ENCODE results near the gene SMIM24. TPM values are rescaled to one million over a fixed set of nuclear protein-coding genes. Genes with fewer than 3 reads are reported as not detected.

The SMIM24 gene
- total and polyA plus RNA-seq, 9 of the 15 experiments (the other 6 are each of a cell fraction or from before 2014, with no cell fraction given): 0.45 to 12.3 (median 1.4) TPM; not detected in 1

- TF ChIP-seq PCBP1 (IDR thresholded peaks at IDR 0.05; ENCODE audit: low read depth, low read length, poor library complexity, severe bottlenecking) (no peak), BDP1 (IDR thresholded peaks at IDR 0.05; ENCODE audit: insufficient read depth, insufficient read length) (no peak), ILK (tag; IDR thresholded peaks at IDR 0.05; ENCODE audit: borderline replicate concordance, low read depth) (no peak), RBM25 (IDR thresholded peaks at IDR 0.05; ENCODE audit: low read depth, low read length, severe bottlenecking) (peak; percentile 47), SAFB2 (IDR thresholded peaks at IDR 0.05; ENCODE audit: borderline replicate concordance, low read depth, low read length, severe bottlenecking) (no peak), ZFP36 (IDR thresholded peaks at IDR 0.05; ENCODE audit: low read depth, low read length, partially characterized antibody) (peak; percentile 91)
- Histone ChIP-seq H3K9me3 (replicated peaks; ENCODE audit: control insufficient read depth, insufficient read depth, low read depth, low read length) (no peaks in the 10 kb centered on the region), H3K4me2 (ENCODE audit: insufficient read depth, low read length) (no peak overlapping the region), H4K20me1 (replicated peaks; ENCODE audit: control insufficient read depth, insufficient read depth, low read length) (no peaks in the 10 kb centered on the region), H3K79me2 (ENCODE audit: control insufficient read depth, insufficient read depth, low read length) (no peaks in the 10 kb centered on the region), H2AFZ (ENCODE audit: low read depth, low read length) (no peak overlapping the region), H3K9ac (ENCODE audit: insufficient read depth in 1 of 2, low read depth in 2 of 2, low read length in 2 of 2) (no peak overlapping the region), H3K9me1 (ENCODE audit: control insufficient read depth, insufficient read depth, low read length) (no peaks in the 10 kb centered on the region), H3K4me3 (no peak overlapping the region), H3K4me1 (replicated peaks in 1 of 2; ENCODE audit: control insufficient read depth in 2 of 2, insufficient read depth in 2 of 2, low read length in 2 of 2) (peaks cover 11 to 23% of the 10 kb centered on the region in 2 experiments), H3K27ac (ENCODE audit: extremely low read depth, low read depth, low read length) (no peak overlapping the region), H3K36me3 (ENCODE audit: control insufficient read depth, insufficient read depth, low read length) (no peaks in the 10 kb centered on the region), H3K27me3 (ENCODE audit: control insufficient read depth in 2 of 2, insufficient read depth in 2 of 2, low read length in 2 of 2) (no peaks in the 10 kb centered on the region)
- ChIA-PET CTCF (ENCODE audit: low intra/inter-chr PET ratio) (no interaction called here), POLR2A (no interaction called here)
- in situ Hi-C loops (cut with MboI) (loop anchor here (5.0 kb wide), 1 partner anchor 147 kb away; no protein-coding TSS in a partner anchor), intact Hi-C loops (cut with micrococcal nuclease) (no loop called here)
- no peak for ATAC-seq
- BruUV-seq (replicated peaks): no TSS peak
- 0% methylated on average over 2 of the region's 2 CpGs for WGBS (ENCODE audit: insufficient coverage, low coverage, missing lambda C conversion rate)
- DNase-seq (ENCODE audit: extremely low read depth in 1 of 4, low spot score in 3 of 4): no peak
- no peak for FAIRE-seq
Observed at GRCh38 chr19:3474614-3475013, 5.7 kb downstream of the SMIM24 start.
